Spleen (tissue), 11 donors: ENCODE measurements around the gene MYRF. TPM values are rescaled to one million over a fixed set of nuclear protein-coding genes. Genes with fewer than 3 reads are reported as not detected.

Experiments
- DNase-seq: peaks from one replicate; pipeline ENCODE4 v3.0.0-alpha.2; 2020
- H3K27ac ChIP-seq, 8 donors: fragments of 200-600 bp; sonication (generic) in 7 of 8; 1 replicate in 4 of 8; 2 replicates in 4 of 8; pipeline versions ENCODE4 v1.5.0 to v1.8.0; 2016 to 2021; ENCODE audit warnings: inconsistent platforms in 4 of 8, mild to moderate bottlenecking in 4 of 8, moderate library complexity in 1 of 8
- H3K27me3 ChIP-seq, 7 donors: fragments of 200-600 bp; sonication (generic) in 6 of 7; replicated peaks in 1 of 7; 1 replicate in 4 of 7; 2 replicates in 3 of 7; pipeline versions ENCODE4 v1.5.0 to v1.8.0; 2016 to 2021; ENCODE audit warnings: inconsistent platforms in 3 of 7, mild to moderate bottlenecking in 1 of 7
- H3K36me3 ChIP-seq, 6 donors: fragments of 200-600 bp; sonication (generic) in 5 of 6; 1 replicate in 4 of 6; 2 replicates in 2 of 6; pipeline versions ENCODE4 v1.5.0 to v1.8.0; 2016 to 2021; ENCODE audit warnings: inconsistent platforms in 2 of 6
- H3K4me1 ChIP-seq, 6 donors: fragments of 200-600 bp; sonication (generic) in 5 of 6; 1 replicate in 3 of 6; 2 replicates in 3 of 6; pipeline versions ENCODE4 v1.5.0 to v1.8.0; 2016 to 2021; ENCODE audit warnings: inconsistent platforms in 3 of 6
- H3K4me3 ChIP-seq, 8 donors: fragments of 200-600 bp; sonication (generic) in 7 of 8; 1 replicate in 4 of 8; 2 replicates in 4 of 8; pipeline versions ENCODE4 v1.5.0 to v1.8.0; 2016 to 2021; ENCODE audit warnings: inconsistent platforms in 4 of 8, mild to moderate bottlenecking in 4 of 8, moderate library complexity in 2 of 8
- H3K9me3 ChIP-seq, 8 donors: fragments of 200-600 bp; sonication (generic) in 7 of 8; 1 replicate in 4 of 8; 2 replicates in 4 of 8; pipeline versions ENCODE4 v1.5.0 to v1.8.0; 2016 to 2021; ENCODE audit warnings: inconsistent platforms in 4 of 8
- POLR2A ChIP-seq, 3 donors: fragments of 450-650 bp; IDR thresholded peaks; one replicate each; pipeline ENCODE4 v1.5.1; 2017; ENCODE audit warnings: antibody characterized with exemption in 3 of 3, mild to moderate bottlenecking in 1 of 3
- POLR2AphosphoS5 ChIP-seq, 3 donors: sonication (generic); formaldehyde crosslinking; IDR thresholded peaks; one replicate each; pipeline ENCODE4 v1.5.1; 2017; ENCODE audit warnings: antibody characterized with exemption in 3 of 3
- WGBS, 5 donors: extraction: QIAGEN DNeasy Blood & Tissue Kit in 3 of 5; methylation state at CpG; one replicate each; pipeline versions ENCODE4 v1.1.5 to v1.1.7; 2013 to 2018; 5-methylcytosine and 5-hydroxymethylcytosine counted together
- intact Hi-C: fragments of 100-400 bp; cut with DNase I; formaldehyde crosslinking; loops from one replicate; pipeline ENCODE4 v1.15.0; 2023; ENCODE audit warnings: low total_unique reads
- polyA plus RNA-seq, 3 donors: library from polyadenylated mRNA; stranded (reverse); fragments of 200-250 nt; gene quantifications; one replicate each; pipeline ENCODE4 v1.2.1, GENCODE V29; 2013
- total RNA-seq, 7 donors: library from RNA; depleted of rRNA in 3 of 7; stranded (reverse); fragments of >200 nt in 3 of 7; fragmentation: NEBNext Ultra II Directional in 4 of 7; extraction: Animal tissue kit (Norgen Biotek cat#: 25700) in 4 of 7; gene quantifications; one replicate each; pipeline versions ENCODE4 v1.1.0 to v1.2.1, GENCODE V29; 2016 to 2021
- TF ChIP-seq, protein P1 (sequence below), 11 experiments: fragments of 200-600 bp in 7 of 11; fragments of 450-650 bp in 4 of 11; sonication (generic) in 4 of 11; IDR thresholded peaks in 8 of 11; conservative IDR thresholded peaks in 3 of 11; 1 replicate in 7 of 11; 2 replicates in 4 of 11; pipeline versions ENCODE4 v1.4.0 to v1.8.0; 2016 to 2021; ENCODE audit warnings: antibody characterized with exemption in 11 of 11, inconsistent platforms in 4 of 11, mild to moderate bottlenecking in 1 of 11
- donor health status: healthy with polysubstance abuse.
- donor health status: DM: no; HTN: no; CAD: no; lungs with moderate emphysema.
- donor health status: DM: no; HTN: no; CAD: no.
- donor health status: Bipolar disorder and iron deficiency.
- donor health status: healthy.
- donor health status: DM: no; HTN: no; CAD: no.
- donor health status: DM: yes; HTN: yes; CAD: no.

The MYRF gene
- total and polyA plus RNA-seq, 10 donors: 0.15 to 1.5 (median 0.55) TPM

GRCh38 chr11:61737636-61738386 is 14.6 kb upstream of the MYRF start:
- Histone ChIP-seq H3K4me1 (peaks cover 0 to 21% (median 15%) of the 10 kb centered on the region in 6 donors), H3K4me3 (no peak overlapping the region), H3K27ac (no peak overlapping the region), H3K27me3 (no peaks in the 10 kb centered on the region), H3K36me3 (peaks cover 0 to 60% (median 0%) of the 10 kb centered on the region in 6 donors), H3K9me3 (no peaks in the 10 kb centered on the region)
- WGBS, 5 donors: 82 to 92% (median 88%) methylated on average over 20 to 23 of the region's 23 CpGs
- TF ChIP-seq, protein P1, sequence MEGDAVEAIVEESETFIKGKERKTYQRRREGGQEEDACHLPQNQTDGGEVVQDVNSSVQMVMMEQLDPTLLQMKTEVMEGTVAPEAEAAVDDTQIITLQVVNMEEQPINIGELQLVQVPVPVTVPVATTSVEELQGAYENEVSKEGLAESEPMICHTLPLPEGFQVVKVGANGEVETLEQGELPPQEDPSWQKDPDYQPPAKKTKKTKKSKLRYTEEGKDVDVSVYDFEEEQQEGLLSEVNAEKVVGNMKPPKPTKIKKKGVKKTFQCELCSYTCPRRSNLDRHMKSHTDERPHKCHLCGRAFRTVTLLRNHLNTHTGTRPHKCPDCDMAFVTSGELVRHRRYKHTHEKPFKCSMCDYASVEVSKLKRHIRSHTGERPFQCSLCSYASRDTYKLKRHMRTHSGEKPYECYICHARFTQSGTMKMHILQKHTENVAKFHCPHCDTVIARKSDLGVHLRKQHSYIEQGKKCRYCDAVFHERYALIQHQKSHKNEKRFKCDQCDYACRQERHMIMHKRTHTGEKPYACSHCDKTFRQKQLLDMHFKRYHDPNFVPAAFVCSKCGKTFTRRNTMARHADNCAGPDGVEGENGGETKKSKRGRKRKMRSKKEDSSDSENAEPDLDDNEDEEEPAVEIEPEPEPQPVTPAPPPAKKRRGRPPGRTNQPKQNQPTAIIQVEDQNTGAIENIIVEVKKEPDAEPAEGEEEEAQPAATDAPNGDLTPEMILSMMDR (IDR thresholded peaks at IDR 0.05 in 8 of 11, conservative IDR thresholded peaks at IDR 0.05 in 3 of 11): no peak
- TF ChIP-seq POLR2A (IDR thresholded peaks at IDR 0.05): no peak
- no peak for TF ChIP-seq POLR2AphosphoS5 (IDR thresholded peaks at IDR 0.05)
- intact Hi-C loops: no loop called here
- no peak for DNase-seq

DNA sequence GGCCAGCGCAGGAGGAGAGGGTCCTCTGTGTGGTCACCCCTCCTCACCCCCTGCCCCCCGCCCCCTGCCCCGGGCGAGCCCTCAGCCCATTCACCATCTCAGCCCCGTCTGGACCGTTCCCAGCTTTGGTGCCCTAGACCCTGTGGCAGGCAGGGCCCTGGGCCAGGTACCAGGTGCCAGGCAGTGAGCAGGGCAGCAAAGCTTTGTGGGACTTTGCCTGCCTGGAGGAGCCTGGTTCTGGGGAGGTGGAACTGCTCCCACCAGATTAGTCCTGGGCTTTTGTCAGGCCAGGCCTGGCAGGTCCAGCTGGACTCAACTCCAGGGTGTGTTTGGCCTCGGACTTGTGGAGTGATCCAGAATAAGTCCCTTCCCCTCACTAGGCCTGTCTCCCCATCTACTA is 13.7 kb upstream of the MYRF start:
- no peak for DNase-seq
- peaks cover 0 to 64% (median 0%) of the 10 kb centered on the region in 6 donors for H3K36me3 ChIP-seq
- WGBS, 5 donors: 80 to 100% (median 96%) methylated on average over 3 to 7 of the region's 7 CpGs
- H3K27me3 ChIP-seq: no peaks in the 10 kb centered on the region
- no peaks in the 10 kb centered on the region for H3K9me3 ChIP-seq
- TF ChIP-seq POLR2A (IDR thresholded peaks at IDR 0.05): no peak
- no peak for TF ChIP-seq POLR2AphosphoS5 (IDR thresholded peaks at IDR 0.05)
- TF ChIP-seq, protein P1 (IDR thresholded peaks at IDR 0.05 in 8 of 11, conservative IDR thresholded peaks at IDR 0.05 in 3 of 11): no peak
- intact Hi-C loops: no loop called here
- peaks cover 0 to 13% (median 8%) of the 10 kb centered on the region in 6 donors for H3K4me1 ChIP-seq
- H3K4me3 ChIP-seq: no peak overlapping the region
- no peak overlapping the region for H3K27ac ChIP-seq

DNA sequence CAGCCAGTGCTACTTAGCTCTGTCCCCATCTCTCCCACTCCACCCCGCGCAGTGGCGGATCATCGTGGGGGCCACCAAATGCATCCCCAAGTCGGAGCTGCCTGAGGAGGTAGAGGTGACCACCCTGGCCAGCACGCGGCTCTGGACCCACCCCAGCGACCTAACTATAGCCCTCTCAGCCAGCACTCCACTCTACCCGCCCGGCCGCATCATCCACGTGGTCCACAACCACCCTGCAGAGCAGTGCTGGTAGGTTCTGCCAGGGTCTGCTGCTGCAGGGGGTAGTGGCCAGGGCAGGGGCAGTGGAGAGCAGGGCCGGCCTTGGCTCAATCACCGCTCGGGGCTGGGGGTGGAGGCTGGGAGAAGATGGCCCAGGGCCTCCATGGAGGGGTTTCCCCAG is 13.0 kb upstream of the MYRF start:
- no peaks in the 10 kb centered on the region for H3K27me3 ChIP-seq
- H3K27ac ChIP-seq: no peak overlapping the region
- H3K4me3 ChIP-seq: no peak overlapping the region
- DNase-seq: no peak
- 87 to 98% (median 92%) methylated on average over 8 to 15 of the region's 15 CpGs for WGBS, 5 donors
- peaks cover 0 to 71% (median 0%) of the 10 kb centered on the region in 6 donors for H3K36me3 ChIP-seq
- TF ChIP-seq POLR2AphosphoS5 (IDR thresholded peaks at IDR 0.05) (no peak), POLR2A (IDR thresholded peaks at IDR 0.05) (no peak)
- TF ChIP-seq, protein P1 (IDR thresholded peaks at IDR 0.05 in 8 of 11, conservative IDR thresholded peaks at IDR 0.05 in 3 of 11): no peak
- intact Hi-C loops: no loop called here
- peaks cover 0 to 13% (median 8%) of the 10 kb centered on the region in 6 donors for H3K4me1 ChIP-seq
- H3K9me3 ChIP-seq: no peaks in the 10 kb centered on the region

- intact Hi-C loops: no loop called here
- Histone ChIP-seq H3K9me3 (no peaks in the 10 kb centered on the region), H3K4me3 (no peak overlapping the region), H3K27me3 (no peaks in the 10 kb centered on the region), H3K36me3 (peaks cover 0 to 72% (median 0%) of the 10 kb centered on the region in 6 donors), H3K27ac (no peak overlapping the region), H3K4me1 (peaks cover 0 to 13% (median 8%) of the 10 kb centered on the region in 6 donors)
- DNase-seq: no peak
- no peak for TF ChIP-seq POLR2A (IDR thresholded peaks at IDR 0.05)
- TF ChIP-seq, protein P1 (IDR thresholded peaks at IDR 0.05 in 8 of 11, conservative IDR thresholded peaks at IDR 0.05 in 3 of 11): no peak
- TF ChIP-seq POLR2AphosphoS5 (IDR thresholded peaks at IDR 0.05): no peak
- WGBS, 5 donors: 71 to 80% (median 76%) methylated on average over 6 to 7 of the region's 7 CpGs
Measured at GRCh38 chr11:61739966-61740365, 12.5 kb upstream of the MYRF start.
